A549 (cell line): ENCODE data around the gene ACTR2.

Source experiments
- CTCF ChIP-seq: fragments of >200 bp; sonication (Bioruptor Twin); formaldehyde crosslinking; IDR thresholded peaks from 3 replicates; pipeline ENCODE4 v1.5.1; 2016
- EP300 ChIP-seq, 2 experiments: fragments of >200 bp; sonication (Bioruptor Twin); formaldehyde crosslinking; IDR thresholded peaks; 2 replicates in 1 of 2; 3 replicates in 1 of 2; pipeline ENCODE4 v1.6.1; 2016 to 2017
- PBX3 ChIP-seq: IDR thresholded peaks from 2 replicates; pipeline ENCODE4 v1.6.1; 2012
- POLR2AphosphoS2 ChIP-seq: conservative IDR thresholded peaks from 2 replicates; pipeline ENCODE4 v1.6.1; 2012; ENCODE audit warnings: low read length, improper control_type of control experiment, inconsistent platforms
- RAD21 ChIP-seq, 2 experiments: fragments of >200 bp in 1 of 2; sonication (Bioruptor Twin) in 1 of 2; formaldehyde crosslinking in 1 of 2; IDR thresholded peaks in 1 of 2; conservative IDR thresholded peaks in 1 of 2; 2 replicates in 1 of 2; 3 replicates in 1 of 2; pipeline ENCODE4 v1.6.1; 2012 to 2018; ENCODE audit warnings: inconsistent platforms in 1 of 2
- RCOR1 ChIP-seq: fragments of 150-350 bp; IDR thresholded peaks from 2 replicates; pipeline ENCODE4 v1.6.1; 2014; ENCODE audit warnings: antibody characterized with exemption, low read length, low read depth
- SMC3 ChIP-seq: fragments of >200 bp; sonication (Bioruptor Twin); formaldehyde crosslinking; IDR thresholded peaks from 3 replicates; pipeline ENCODE4 v1.6.1; 2018; ENCODE audit warnings: inconsistent platforms

- TF ChIP-seq SMC3: no peak
- no peak for TF ChIP-seq RCOR1
- no peak for TF ChIP-seq POLR2AphosphoS2
- no peak for TF ChIP-seq PBX3
- no peak for TF ChIP-seq CTCF
- no peak for TF ChIP-seq RAD21 (conservative IDR thresholded peaks at IDR 0.05 in 1 of 2, IDR thresholded peaks at IDR 0.05 in 1 of 2)
- TF ChIP-seq EP300 (IDR thresholded peaks at IDR 0.05): no peak
Observed at GRCh38 chr2:65314801-65315441, 87.3 kb downstream of the ACTR2 start.
